B cell (primary cell): ENCODE measurements around the gene SCAI. TPM values are rescaled to one million over a fixed set of nuclear protein-coding genes. Genes with fewer than 3 reads are reported as not detected.
"Not testable (repeated sequence)": the region's sequence is repeated elsewhere in the genome, so short reads cannot be mapped to it uniquely, and the experiment has no call there.

Experiments
- ATAC-seq: fragments of 200-7000 bp; cut with Tn5 transposase; one replicate; pipeline ENCODE4 v1.10.0; 2021; ENCODE audit warnings: low read depth, mild to moderate bottlenecking, moderate number of reproducible peaks, moderate library complexity
- CTCF ChIA-PET: fragments of 350-600 bp; sonication (Branson Sonifier 250); formaldehyde crosslinking; loops from one replicate; lab custom pipeline; 2021; ENCODE audit warnings: antibody characterized with exemption, inconsistent platforms; lab: Charles Lee
- POLR2A ChIA-PET: fragments of 350-600 bp; sonication (Branson Sonifier 250); formaldehyde crosslinking; loops from one replicate; lab custom pipeline; 2021; ENCODE audit warnings: antibody characterized with exemption; lab: Charles Lee
- DNase-seq: peaks from one replicate; pipeline ENCODE4 v3.0.0; 2013
- H2AFZ ChIP-seq: 2 replicates; pipeline ENCODE4 v1.6.1; 2012; ENCODE audit warnings: mild to moderate bottlenecking, low read depth, low read length; ENCODE audit not compliant: insufficient read depth, poor library complexity, severe bottlenecking
- H3K27ac ChIP-seq, 2 donors: 1 replicate in 1 of 2; 2 replicates in 1 of 2; pipeline ENCODE4 v1.5.1; 2012 to 2013; ENCODE audit warnings: low read length in 2 of 2, mild to moderate bottlenecking in 2 of 2, moderate library complexity in 1 of 2
- H3K27me3 ChIP-seq, 4 experiments: fragments of 200-600 bp in 1 of 4; sonication (generic) in 1 of 4; replicated peaks in 1 of 4; 1 replicate in 2 of 4; 2 replicates in 2 of 4; pipeline versions ENCODE4 v1.6.1 to v1.7.0; 2013 to 2016; ENCODE audit warnings: low read length in 3 of 4, mild to moderate bottlenecking in 2 of 4, mixed read lengths in 1 of 4, moderate library complexity in 1 of 4; ENCODE audit not compliant: insufficient read depth in 4 of 4, control insufficient read depth in 3 of 4; ENCODE audit errors: control extremely low read depth in 1 of 4
- H3K36me3 ChIP-seq, 2 experiments: replicated peaks in 1 of 2; 1 replicate in 1 of 2; 2 replicates in 1 of 2; pipeline versions ENCODE4 v1.6.1 to v1.7.1; 2013; ENCODE audit warnings: low read length in 1 of 2; ENCODE audit not compliant: insufficient read depth in 2 of 2, control insufficient read depth in 1 of 2; ENCODE audit errors: control extremely low read depth in 1 of 2, extremely low read depth in 1 of 2
- H3K4me1 ChIP-seq, 2 donors: fragments of 200-600 bp in 1 of 2; sonication (generic) in 1 of 2; 1 replicate in 1 of 2; 2 replicates in 1 of 2; pipeline versions ENCODE4 v1.5.1 to v1.6.1; 2013 to 2017; ENCODE audit warnings: low read length in 2 of 2; ENCODE audit not compliant: control insufficient read depth in 2 of 2, insufficient read depth in 2 of 2
- H3K4me2 ChIP-seq: replicated peaks from 2 replicates; pipeline ENCODE3; 2012; ENCODE audit warnings: mild to moderate bottlenecking, low read depth, low read length; ENCODE audit not compliant: poor library complexity, severe bottlenecking
- H3K4me3 ChIP-seq, 5 experiments: fragments of 200-600 bp in 1 of 5; sonication (generic) in 1 of 5; 1 replicate in 3 of 5; 2 replicates in 2 of 5; pipeline versions ENCODE4 v1.5.1 to v1.7.0; 2011 to 2016; ENCODE audit warnings: low read length in 4 of 5, mild to moderate bottlenecking in 4 of 5, low read depth in 2 of 5, control low read depth in 1 of 5, moderate library complexity in 1 of 5; ENCODE audit not compliant: insufficient read depth in 1 of 5; ENCODE audit errors: control extremely low read depth in 1 of 5, extremely low read depth in 1 of 5
- H3K79me2 ChIP-seq: fragments of 200-600 bp; sonication (generic); one replicate; pipeline ENCODE4 v1.6.0; 2016; ENCODE audit warnings: low read length; ENCODE audit not compliant: control insufficient read depth, insufficient read depth
- H3K9ac ChIP-seq: fragments of 200-600 bp; sonication (generic); 2 replicates; pipeline ENCODE4 v1.6.1; 2017; ENCODE audit warnings: mild to moderate bottlenecking, low read length, moderate library complexity
- H3K9me3 ChIP-seq, 3 donors: one replicate each; pipeline versions ENCODE4 v1.6.1 to v1.7.1; 2013; ENCODE audit warnings: low read length in 2 of 3; ENCODE audit not compliant: control insufficient read depth in 2 of 3, insufficient read depth in 1 of 3; ENCODE audit errors: control extremely low read depth in 1 of 3
- H4K20me1 ChIP-seq: 2 replicates; pipeline ENCODE4 v1.6.0; 2012; ENCODE audit warnings: mild to moderate bottlenecking, low read length; ENCODE audit not compliant: insufficient read depth, control insufficient read depth, poor library complexity, severe bottlenecking
- H3K27ac Mint-ChIP-seq: one replicate; pipeline ENCODE4 v1.8.0; 2021; ENCODE audit warnings: mixed read lengths
- H3K27me3 Mint-ChIP-seq: one replicate; pipeline ENCODE4 v1.8.0; 2021; ENCODE audit warnings: mixed read lengths
- H3K4me1 Mint-ChIP-seq: one replicate; pipeline ENCODE4 v1.8.0; 2021; ENCODE audit warnings: mixed read lengths
- H3K4me3 Mint-ChIP-seq: one replicate; pipeline ENCODE4 v1.8.0; 2021; ENCODE audit warnings: mixed read lengths
- H3K9me3 Mint-ChIP-seq: one replicate; pipeline ENCODE4 v1.8.0; 2022; ENCODE audit warnings: mixed read lengths; ENCODE audit not compliant: insufficient read depth
- CTCF ChIP-seq: fragments of 200-600 bp; IDR thresholded peaks from one replicate; pipeline ENCODE4 v1.8.0; 2022; ENCODE audit warnings: antibody characterized with exemption, mild to moderate bottlenecking
- EZH2 ChIP-seq: IDR thresholded peaks from 2 replicates; pipeline ENCODE4 v1.6.1; 2012; ENCODE audit warnings: borderline replicate concordance, low read depth, mild to moderate bottlenecking, moderate library complexity, low read length; ENCODE audit not compliant: insufficient read depth, poor library complexity, severe bottlenecking
- WGBS: methylation state at CpG from one replicate; pipeline ENCODE4 v1.1.5; 2013; ENCODE audit warnings: missing lambda C conversion rate; ENCODE audit not compliant: insufficient coverage; 5-methylcytosine and 5-hydroxymethylcytosine counted together
- intact Hi-C: fragments of 100-400 bp; cut with micrococcal nuclease; formaldehyde crosslinking; loops from one replicate; pipeline ENCODE4 v1.10.0; 2022
- polyA plus RNA-seq: library from polyadenylated mRNA; depleted of rRNA; stranded (reverse); fragments of >200 nt; gene quantifications from 2 replicates; pipeline ENCODE4 v1.2.3, GENCODE V29; 2012
- total RNA-seq, 2 donors: library from RNA; stranded (reverse); fragments of 120-200 nt in 1 of 2; gene quantifications; 1 replicate in 1 of 2; 2 replicates in 1 of 2; pipeline versions ENCODE4 v1.2.3 to v1.2.4, GENCODE V29; 2013 to 2022

SCAI gene
- total and polyA plus RNA-seq, 2 donors (not counting 1 experiment from before 2014, with no cell fraction given) = 3.8 to 19.8 TPM

GRCh38 chr9:124960409-124960752 is 182.9 kb downstream of the SCAI start:
- H3K4me3 Mint-ChIP-seq = no peak overlapping the region
- no peaks in the 10 kb centered on the region for H3K36me3 ChIP-seq
- H3K9me3 Mint-ChIP-seq = no peaks in the 10 kb centered on the region
- POLR2A ChIA-PET = no interaction called here
- ATAC-seq (no peak), DNase-seq (no peak)
- H3K9ac ChIP-seq = no peak overlapping the region
- CTCF ChIA-PET = interaction anchor here (1.1 kb wide), 1 partner anchor 28 kb away, joined by 3 read pairs; no protein-coding TSS in a partner anchor
- H3K27ac Mint-ChIP-seq = no peak overlapping the region
- peaks cover 5 to 15% of the 10 kb centered on the region in 2 donors for H3K4me1 ChIP-seq
- H3K9me3 ChIP-seq = no peaks in the 10 kb centered on the region
- H4K20me1 ChIP-seq = no peaks in the 10 kb centered on the region
- WGBS = 100% methylated on average over 2 of the region's 2 CpGs
- peaks cover 10% of the 10 kb centered on the region for H3K4me1 Mint-ChIP-seq
- H3K27me3 Mint-ChIP-seq = no peaks in the 10 kb centered on the region
- intact Hi-C loops = no loop called here
- no peak overlapping the region for H3K4me2 ChIP-seq
- no peak overlapping the region for H3K27ac ChIP-seq
- H3K4me3 ChIP-seq = no peak overlapping the region
- no peak overlapping the region for H2AFZ ChIP-seq
- TF ChIP-seq CTCF (no peak), EZH2 (no peak)
- no peaks in the 10 kb centered on the region for H3K27me3 ChIP-seq
- H3K79me2 ChIP-seq = no peaks in the 10 kb centered on the region

GRCh38 chr9:124959671-124960408 is 183.5 kb downstream of the SCAI start:
- ATAC-seq, H3K36me3 ChIP-seq, H2AFZ ChIP-seq, H3K9me3 Mint-ChIP-seq, H3K27me3 Mint-ChIP-seq, H3K4me3 Mint-ChIP-seq, H3K79me2 ChIP-seq, DNase-seq, CTCF ChIA-PET, H3K4me3 ChIP-seq, intact Hi-C loops, POLR2A ChIA-PET, H4K20me1 ChIP-seq, H3K27ac ChIP-seq, H3K9ac ChIP-seq, H3K4me1 Mint-ChIP-seq, H3K27me3 ChIP-seq, H3K4me2 ChIP-seq, H3K9me3 ChIP-seq, H3K27ac Mint-ChIP-seq: not testable (repeated sequence)
- H3K4me1 ChIP-seq = peaks cover 5 to 15% of the 10 kb centered on the region in 2 donors
- 100% methylated on average over 3 of the region's 9 CpGs for WGBS
